Measurements from ENCODE around the gene RAPGEF1.

DNA sequence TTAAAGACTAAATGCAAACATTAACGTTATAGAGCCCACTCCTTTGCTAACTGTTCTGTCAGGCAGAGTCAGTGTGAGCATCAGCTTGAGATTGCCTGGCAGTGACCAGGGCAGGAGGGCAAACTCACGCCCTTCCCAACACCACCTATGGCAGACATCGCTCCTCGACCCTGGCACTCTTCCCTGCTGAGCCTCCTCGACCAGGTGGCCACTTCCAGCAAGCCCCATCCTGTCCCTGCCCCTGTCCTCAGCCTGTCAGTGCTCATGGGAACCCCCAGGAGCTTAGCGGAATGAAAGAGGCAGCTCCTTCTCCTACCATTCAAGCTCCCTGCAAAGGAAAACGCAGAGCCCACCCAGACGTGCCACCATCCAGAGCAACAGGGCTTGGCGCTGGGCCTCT is 152.5 kb downstream of the RAPGEF1 start:
- TF ChIP-seq, protein P1, sequence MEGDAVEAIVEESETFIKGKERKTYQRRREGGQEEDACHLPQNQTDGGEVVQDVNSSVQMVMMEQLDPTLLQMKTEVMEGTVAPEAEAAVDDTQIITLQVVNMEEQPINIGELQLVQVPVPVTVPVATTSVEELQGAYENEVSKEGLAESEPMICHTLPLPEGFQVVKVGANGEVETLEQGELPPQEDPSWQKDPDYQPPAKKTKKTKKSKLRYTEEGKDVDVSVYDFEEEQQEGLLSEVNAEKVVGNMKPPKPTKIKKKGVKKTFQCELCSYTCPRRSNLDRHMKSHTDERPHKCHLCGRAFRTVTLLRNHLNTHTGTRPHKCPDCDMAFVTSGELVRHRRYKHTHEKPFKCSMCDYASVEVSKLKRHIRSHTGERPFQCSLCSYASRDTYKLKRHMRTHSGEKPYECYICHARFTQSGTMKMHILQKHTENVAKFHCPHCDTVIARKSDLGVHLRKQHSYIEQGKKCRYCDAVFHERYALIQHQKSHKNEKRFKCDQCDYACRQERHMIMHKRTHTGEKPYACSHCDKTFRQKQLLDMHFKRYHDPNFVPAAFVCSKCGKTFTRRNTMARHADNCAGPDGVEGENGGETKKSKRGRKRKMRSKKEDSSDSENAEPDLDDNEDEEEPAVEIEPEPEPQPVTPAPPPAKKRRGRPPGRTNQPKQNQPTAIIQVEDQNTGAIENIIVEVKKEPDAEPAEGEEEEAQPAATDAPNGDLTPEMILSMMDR (IDR thresholded peaks at IDR 0.05), result no peak
- no peak for TF ChIP-seq POLR2A (IDR thresholded peaks at IDR 0.05)

Data from uterus (tissue), 2 donors.